HG02588 (cell line): ENCODE results near the gene OSBPL1A.
"Not testable (repeated sequence)": the region's sequence is repeated elsewhere in the genome, so short reads cannot be mapped to it uniquely, and the experiment has no call there.

Source experiments
- ATAC-seq: cut with Tn5 transposase; IDR thresholded peaks from one replicate; pipeline ENCODE4 v1.9.1; 2021; ENCODE audit warnings: mild to moderate bottlenecking, moderate library complexity; ENCODE audit not compliant: unreplicated experiment

The OSBPL1A gene

DNA sequence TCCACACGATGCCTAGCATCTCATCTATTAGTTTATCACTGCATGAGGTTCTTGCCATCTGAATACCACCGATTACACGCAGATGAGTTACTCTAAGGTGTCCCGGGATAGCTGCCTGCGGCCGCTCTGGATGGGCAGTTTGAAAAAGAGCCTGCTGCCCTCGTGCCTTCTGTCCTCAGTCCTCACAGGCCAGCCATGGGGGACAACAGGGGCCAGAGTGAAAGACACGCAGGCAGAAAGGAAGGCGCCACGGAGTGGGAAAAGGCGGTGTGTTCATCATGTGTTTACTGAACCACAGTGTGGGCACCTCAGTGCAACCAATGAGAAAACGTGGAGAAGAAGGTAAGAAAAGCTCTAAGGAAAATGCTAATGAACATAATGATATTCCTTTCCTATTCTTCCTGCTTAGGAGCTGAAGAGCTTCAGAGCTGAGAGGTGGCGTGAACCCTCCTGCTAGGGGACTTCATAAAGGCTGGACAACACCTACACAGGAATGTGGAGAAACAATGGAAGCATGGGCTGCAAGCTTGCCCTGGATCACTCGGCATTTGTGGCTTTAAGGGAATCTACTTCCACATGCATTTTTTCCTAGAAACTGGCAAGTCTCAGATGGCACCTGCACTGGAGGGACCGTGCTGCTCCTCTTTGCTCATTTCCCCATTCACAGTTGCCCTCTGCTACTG is 207.8 kb downstream of the OSBPL1A start:
- ATAC-seq, result no peak

DNA sequence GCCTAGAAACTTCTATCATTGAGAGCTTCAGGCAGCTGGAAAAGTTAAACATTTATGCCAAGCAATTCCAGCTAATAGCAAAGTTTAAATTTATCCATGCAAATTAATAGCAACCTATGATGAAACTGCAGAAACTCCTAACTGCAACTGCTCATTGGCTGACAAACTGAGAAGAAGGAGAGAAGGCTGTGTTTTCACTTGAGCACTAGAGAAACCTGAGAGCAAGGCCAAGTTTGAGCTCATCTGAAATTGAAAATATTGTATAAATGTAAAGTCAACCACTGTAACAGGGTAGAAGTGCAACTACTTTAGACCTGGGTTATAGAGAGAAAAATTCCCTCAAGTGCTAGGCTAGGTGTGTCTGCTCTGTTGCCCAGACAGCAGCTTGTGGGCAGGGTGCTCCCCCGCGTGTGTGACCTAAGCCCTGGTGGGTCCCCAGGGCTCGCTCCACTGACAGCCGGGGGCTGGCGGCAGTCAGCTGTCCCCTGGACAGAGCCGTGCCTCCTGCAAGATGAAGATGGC is 208.6 kb downstream of the OSBPL1A start:
- ATAC-seq, result peak; percentile 81

DNA sequence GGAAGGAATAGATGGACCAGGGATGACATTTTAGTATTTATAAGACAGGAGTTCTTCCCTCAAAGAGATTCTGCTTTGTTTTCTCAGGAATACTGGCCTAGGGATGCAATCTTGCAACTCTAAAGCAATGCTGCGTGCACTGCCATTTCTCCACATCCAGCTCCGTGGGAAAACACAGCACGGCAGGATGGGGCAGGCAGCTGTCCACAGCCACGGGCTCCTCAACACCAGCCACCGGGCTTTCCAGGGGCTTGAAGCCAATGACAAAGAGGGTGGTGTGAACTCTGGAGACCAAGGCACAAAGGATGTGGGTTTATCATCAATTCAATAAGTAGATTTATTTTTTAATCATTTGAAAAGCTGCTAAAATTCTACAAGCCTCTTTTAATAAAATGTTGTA is 209.5 kb downstream of the OSBPL1A start:
- ATAC-seq, result no peak

DNA sequence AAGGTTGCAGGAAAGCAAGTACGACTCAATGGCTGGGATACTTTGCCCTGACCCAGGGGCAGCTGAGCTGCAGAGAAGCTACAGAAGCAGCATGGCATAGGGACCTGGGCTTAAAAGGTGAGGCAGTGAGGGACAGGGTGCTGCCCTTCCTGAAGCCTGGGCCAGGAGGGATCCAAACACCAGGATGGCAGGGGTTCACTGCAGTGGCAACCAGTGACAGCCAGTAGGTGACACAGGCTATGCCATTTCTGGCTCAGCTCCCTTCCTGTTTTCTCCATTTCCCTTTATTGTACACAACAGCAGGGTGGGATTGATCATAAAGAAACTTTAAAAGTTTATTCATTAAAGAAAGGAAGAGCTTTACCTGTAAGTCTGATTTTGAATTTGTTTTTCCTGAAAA is 209.9 kb downstream of the OSBPL1A start:
- ATAC-seq, result no peak

DNA sequence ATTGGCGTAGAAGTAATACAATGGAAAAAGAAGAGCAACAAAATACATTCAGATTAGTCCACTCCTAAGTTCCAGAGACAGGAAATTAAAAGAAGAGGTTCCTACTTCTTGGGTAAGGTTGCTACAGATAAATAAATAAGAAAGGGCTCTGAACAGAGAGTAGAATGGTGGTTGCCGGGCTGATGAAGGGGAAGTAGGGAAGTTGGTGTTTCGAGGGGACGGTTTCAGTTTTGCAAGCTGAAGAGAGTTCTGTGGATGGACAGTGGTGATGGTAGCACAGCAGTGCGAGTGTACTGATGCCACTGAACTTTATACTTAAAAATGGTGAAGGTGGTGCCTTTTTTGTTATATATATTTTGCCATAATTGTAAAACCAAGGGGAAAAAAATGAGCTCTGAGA is 210.6 kb downstream of the OSBPL1A start:
- peak; percentile 44 for ATAC-seq

DNA sequence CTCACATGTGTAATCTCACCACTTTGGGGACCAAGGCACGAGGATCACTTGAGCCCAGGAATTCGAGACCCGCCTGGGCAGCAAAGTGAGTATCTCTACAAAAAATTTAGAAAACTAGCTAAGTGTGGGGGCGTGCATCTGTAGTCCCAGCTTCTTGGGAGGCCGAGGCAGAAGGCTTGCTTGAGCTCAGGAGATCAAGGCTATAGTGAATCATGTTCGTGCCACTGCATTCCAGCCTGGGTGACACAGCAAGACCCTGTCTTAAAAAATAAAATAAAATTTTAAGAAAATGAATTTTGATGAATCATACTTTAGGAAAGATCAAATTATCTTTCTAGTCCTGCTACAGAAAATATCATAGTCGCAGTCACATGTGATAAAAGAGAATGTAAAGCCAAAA is 211.8 kb downstream of the OSBPL1A start:
- no peak for ATAC-seq

DNA sequence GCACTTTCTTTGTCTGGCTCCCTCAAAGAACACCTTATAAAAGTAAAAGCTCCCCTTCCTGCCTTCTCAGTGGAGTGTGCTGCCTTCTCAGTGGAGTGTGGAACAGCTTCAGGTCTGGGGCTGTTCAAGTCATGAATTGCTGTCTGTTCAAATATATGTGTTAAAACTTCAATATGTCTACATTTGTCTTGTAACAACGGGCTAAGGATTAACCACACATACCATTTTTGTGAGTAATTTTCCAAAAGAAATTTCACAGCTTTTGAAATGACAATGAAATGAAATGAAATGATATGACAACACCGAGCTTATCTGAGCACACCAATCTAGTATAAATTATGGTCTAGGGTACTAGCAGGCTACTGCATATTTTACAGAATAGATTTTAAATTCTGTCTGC is 215.8 kb downstream of the OSBPL1A start:
- ATAC-seq, result no peak

DNA sequence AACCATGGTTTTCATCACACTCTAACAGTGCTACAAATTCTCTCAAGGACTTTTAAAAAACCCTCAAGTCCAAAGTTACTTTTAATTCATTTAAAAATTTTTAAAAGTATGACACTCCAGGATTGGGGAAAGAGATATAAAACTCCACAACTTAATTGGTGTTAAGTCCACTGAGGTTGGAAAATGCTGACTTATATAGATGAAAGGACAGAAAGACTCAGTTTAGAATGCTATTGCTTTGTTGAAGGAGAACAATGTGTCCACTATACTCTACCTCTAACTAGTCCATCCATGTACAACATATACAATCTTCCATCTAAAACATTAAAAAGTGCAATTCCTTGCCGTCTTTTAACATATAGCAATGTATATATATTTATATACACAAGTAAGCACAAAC is 217.6 kb downstream of the OSBPL1A start:
- ATAC-seq, result no peak

DNA sequence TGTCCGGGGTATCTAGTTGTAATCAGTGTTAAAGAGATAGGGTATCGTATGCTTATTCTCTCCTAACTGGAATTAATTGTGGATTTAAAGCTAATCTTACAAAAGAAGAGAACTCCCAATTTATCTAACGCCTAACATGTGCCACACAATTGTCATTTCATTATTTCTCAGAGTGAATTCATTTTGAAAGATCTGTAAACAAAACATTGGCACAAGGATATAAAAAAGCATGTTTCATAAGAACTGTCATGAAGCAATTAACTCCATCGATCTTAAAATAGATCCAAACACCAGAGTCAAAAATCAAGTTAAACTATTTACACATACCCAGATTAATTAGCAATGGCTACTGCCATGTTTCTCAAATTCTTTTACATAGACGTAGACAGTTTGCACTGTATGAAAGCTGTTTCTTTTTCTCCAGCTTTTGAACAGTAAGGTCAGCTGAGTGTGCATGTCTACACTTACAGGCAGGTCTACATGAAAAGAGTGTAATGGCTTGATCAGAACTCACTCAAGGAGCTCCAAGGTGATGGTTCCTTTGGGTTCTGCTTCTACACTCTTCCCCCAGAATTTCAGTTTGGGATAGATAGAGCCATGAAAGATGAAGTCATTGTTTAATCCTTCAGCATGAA is 220.0 kb downstream of the OSBPL1A start:
- ATAC-seq, result no peak

DNA sequence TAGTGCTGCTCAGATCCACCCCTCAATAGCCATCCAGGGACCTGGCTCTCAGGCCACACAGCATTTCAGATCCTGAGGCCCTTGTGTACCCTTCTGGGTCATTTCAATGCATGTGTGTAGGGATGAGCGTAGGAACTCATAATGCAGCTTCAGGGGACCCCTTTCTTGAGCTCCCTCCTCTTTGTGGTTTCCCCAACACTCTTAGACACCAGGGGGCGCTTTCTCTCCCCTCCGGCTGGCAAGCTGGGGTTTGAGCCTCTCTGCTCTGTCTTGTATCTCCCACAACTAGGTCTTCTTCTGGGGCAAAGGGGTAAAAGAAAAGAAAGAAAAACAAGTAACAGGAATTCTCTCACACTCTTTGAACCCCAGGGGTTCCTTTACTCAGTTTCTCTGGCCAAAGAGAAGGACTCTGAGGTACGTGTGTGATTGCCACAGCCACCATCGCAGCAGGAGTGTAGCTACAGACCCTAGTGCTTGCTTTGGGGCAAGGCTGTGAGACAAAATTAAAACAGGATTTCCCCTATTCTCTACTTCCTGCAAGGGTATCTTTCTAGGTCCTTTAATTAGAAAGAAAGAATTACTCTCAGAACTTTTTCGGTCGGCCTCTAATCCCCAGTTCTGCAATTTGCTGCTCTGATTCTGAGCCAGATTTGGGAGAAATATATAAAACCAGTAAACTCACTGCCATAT is 220.8 kb downstream of the OSBPL1A start:
- ATAC-seq, result peak; percentile 91

DNA sequence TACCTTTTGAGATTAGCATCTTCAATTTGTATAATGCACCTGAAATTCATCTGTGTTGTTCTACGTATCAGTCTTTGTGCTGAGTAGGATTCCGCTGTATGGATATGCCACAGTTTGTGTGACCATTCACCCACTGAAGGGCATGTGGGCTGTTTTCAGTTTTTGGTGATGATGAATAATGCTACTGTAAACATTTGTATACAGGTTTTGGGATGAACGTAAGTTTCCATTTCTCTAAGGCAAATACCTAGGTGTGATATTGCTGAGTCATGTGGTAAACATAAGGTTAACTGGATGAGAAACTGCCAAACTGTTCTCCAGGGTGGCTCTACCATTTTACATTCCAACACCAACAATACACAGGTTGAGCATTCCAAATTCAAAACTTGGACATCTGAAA is 223.6 kb downstream of the OSBPL1A start:
- no peak for ATAC-seq

DNA sequence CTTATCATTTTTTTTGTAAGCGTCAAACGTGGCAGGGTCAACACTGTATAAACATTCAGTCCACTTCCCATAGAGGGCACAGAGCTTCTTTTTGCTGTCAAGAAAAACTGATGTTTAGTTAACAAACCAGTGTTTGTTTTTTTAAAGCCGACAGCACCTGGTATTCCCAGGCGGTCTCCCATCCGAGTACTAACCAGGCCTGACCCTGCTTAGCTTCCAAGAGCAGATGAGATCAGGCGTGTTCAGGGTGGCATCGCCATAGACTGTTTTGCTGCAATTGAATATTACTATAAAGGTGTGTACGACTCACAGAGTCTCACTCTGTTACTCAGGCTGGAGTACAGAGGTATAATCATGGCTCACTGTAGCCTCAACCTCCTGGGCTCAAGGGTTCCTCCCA is 227.3 kb downstream of the OSBPL1A start:
- no peak for ATAC-seq

DNA sequence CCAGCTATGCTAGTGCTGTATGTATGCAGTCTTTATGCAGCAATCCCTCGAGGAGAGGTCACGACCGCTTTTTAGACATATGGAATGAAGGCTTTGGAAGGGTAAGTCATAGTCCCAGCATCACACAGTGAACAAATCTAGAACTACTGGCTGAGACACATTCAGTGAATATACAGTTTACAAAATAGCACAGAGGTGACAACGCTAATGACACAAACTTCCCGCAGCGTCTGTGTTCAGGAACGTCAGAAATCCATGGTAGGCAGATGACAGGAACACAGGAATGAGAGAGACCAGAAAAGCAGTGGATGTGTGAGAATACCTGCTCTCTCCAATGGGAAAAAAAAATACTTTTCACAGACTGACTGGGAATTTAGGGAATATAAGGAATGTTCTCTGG is 229.1 kb downstream of the OSBPL1A start:
- no peak for ATAC-seq

DNA sequence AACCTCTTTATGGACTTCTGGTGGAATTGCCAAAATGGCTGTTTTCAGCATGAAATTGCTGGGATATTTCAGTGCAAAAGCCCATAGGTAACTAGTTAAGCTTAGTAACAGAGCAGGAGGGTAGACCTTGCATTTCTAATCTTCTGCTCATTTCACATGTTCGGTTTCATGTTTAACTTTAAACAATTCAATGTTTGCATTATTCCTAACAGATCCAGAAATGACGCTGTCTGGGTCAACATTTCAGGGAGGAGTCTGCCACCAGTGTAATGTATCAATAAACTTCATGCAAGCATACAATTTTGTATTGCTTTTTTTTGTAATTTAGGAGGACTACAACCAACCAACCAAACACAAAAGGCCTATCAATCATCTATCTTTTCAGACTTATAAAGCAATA is 236.3 kb downstream of the OSBPL1A start:
- no peak for ATAC-seq

DNA sequence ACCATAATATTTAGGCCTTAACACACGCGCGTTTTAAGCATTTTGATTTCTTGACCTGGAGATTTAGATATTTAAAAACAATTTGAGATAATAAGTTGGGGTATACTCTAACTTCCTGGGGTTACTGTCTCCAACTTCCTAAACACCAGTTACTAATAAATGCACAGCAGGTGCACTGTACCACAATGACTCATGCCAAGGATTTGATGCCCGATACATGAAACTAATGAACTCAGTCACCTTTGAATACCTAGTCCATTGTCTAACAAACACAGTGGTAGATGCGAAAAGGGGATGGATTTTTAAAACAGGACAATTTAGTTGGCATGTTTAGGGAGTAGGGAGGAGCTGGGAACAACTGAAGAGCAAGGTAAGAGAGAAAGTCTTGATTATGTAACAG is 237.5 kb downstream of the OSBPL1A start:
- no peak for ATAC-seq

DNA sequence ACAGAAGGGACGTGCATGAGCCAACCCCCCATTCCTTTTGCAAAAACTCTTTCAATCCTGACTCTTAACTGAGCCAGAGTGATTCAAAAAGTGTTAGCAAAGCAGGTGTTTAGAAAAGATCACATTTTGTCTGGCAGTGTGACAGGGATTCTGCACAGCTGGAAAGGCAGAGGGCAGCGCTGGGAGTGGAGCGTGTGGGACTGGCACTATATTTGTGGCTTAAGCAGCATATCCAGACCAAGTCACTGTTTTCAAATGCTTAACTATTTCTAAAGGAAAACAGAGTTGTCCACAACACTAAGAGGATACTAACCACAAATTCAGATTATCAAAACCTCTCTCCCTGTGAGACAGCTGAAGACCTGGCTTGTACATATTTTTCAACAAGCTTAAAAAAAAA is 239.8 kb downstream of the OSBPL1A start:
- no peak for ATAC-seq

DNA sequence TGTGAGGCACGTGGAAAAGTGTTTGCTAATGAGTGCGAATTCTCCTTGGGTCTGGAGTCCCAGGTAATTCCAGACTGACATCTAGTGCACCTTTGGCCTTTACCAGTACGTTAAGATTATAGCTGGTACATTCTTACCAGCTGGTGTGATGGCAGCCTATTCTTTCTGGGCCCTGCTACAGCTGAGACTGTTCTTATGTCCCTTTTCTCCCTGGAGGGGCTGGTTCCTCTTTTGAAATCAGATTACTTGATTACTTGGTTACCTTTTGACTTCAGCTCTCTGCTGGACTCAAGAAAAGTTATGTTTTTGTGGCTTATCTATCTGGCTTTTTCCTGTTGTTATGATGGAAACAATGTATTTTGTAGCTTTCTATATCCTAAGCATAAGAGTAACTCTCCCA is 244.2 kb downstream of the OSBPL1A start:
- ATAC-seq, result no peak

DNA sequence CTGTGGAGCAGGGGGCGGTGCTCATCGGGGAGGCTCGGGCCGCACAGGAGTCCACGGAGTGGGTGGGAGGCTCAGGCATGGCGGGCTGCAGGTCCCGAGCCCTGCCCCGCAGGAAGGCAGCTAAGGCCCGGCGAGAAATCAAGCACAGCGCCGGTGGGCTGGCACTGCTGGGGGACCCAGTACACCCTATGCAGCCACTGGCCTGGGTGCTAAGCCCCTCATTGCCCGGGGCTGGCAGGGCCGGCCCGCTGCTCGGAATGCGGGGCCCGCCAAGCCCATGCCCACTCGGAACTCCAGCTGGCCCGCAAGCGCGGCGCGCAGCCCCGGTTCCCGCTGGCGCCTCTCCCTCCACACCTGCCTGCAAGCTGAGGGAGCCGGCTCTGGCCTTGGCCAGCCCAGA is 248.0 kb downstream of the OSBPL1A start:
- not testable (repeated sequence) for ATAC-seq

DNA sequence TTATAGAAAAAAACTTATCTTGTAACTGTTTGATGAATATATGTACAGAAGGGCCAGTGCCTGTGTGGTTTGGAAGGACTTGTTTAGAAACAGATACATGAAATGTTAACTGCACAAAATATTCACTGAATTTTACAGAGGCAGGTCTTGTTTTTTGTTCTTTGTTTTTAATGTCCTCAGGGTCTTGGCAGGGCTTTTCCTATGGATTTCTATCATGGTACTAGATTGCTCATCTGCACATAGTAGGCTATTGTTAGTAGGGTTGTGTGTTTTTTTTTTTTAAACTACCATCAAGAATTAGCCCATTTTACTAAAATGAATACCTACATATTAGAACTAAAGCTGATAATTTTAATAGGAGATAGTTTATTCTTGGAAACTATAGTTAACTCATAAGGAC is 255.2 kb downstream of the OSBPL1A start:
- ATAC-seq, result no peak

DNA sequence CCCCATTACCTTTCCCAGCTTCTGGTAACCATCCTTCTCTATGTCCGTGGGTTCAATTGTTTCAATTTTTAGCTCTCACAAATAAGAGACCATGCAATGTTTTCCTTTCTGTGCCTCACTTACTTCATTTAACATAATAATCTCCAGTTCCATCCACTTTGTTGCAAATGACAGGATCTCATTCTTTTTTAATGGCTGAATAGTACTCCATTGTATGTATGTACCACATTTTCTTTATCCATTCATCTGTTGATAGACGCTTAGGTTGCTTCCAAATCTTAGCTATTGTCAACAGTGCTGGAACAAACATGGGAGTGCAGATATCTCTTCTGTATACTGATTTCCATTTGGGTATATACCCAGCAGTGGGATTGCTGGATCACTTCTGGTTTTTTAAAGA is 256.9 kb downstream of the OSBPL1A start:
- ATAC-seq, result no peak

DNA sequence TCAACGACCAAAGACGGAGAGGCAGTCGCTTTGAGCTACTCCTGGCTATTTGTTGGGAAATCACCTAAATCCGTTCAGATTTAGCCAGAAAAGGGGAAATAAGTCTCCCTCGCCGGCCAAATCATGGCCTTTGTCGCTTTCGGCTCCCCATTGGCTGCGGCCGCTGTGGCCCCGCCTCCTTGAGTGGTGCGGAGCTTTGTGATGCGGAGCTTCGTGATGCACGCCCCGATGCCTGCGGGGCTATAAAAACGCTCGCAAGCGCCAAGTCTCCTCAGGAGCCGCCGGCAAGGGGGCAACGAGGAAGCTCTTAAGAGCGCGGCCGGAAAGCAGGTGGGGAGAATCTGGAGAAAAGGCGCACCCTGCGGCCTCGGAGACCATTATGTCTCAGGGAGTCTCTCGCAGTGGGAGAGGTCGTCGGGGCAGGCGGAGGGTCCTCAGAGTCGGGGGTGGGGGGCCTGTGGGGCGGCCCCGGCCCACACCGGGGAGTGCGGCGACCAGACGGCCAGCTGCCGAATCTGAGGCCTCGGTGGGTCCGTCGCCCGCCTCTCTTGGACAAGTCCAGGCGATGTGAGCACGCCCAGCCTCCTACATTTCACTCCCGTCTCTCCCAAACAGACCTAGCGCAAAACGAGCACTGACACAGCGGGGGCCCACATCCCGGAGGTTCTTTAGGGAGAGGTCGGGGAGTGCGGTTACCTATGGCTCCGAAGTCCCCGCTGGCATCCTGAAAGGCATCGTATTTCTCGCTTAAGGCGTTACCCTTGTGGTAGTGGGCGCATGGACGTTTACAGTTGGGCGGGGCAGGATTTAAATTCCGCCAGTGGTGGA is 258.6 kb downstream of the OSBPL1A start, which contains the start of gene CABYR:
CABYR (plus strand) TSS at position 274 of the 828 bp plus-strand sequence. CDS start 4,053 bp downstream, outside the sequence.
- peak; percentile 97 for ATAC-seq
